ENCODE data around the gene OTUD1. TPM values are rescaled to one million over a fixed set of nuclear protein-coding genes. Genes with fewer than 3 reads are reported as not detected.

OTUD1 gene
- total RNA-seq, 2 experiments from 2014 or later = 6.6 to 7.0 TPM

GRCh38 chr10:23419655-23420329, 19.1 kb upstream of the OTUD1 start:
- TF ChIP-seq CTCF (IDR thresholded peaks at IDR 0.05) = no peak
- ATAC-seq (no peak), DNase-seq (no peak)
- intact Hi-C loops (cut with micrococcal nuclease) = no loop called here
- POLR2A ChIA-PET = no interaction called here
- Mint-ChIP-seq H3K27me3 (peaks cover 4% of the 10 kb centered on the region), H3K36me3 (ENCODE audit: low read depth) (no peaks in the 10 kb centered on the region), H3K4me3 (no peak overlapping the region), H3K4me1 (ENCODE audit: low read depth) (no peaks in the 10 kb centered on the region), H3K27ac (no peak overlapping the region), H3K9me3 (no peaks in the 10 kb centered on the region)
- CTCF ChIA-PET = no interaction called here

GRCh38 chr10:23421397-23421796, 17.5 kb upstream of the OTUD1 start:
- DNase-seq = no peak
- no peak for ATAC-seq
- intact Hi-C loops (cut with micrococcal nuclease) = no loop called here
- peaks cover 4% of the 10 kb centered on the region for H3K27me3 Mint-ChIP-seq
- no peaks in the 10 kb centered on the region for H3K4me1 Mint-ChIP-seq (ENCODE audit: low read depth)
- H3K4me3 Mint-ChIP-seq = no peak overlapping the region
- no peak for TF ChIP-seq CTCF (IDR thresholded peaks at IDR 0.05)
- no peaks in the 10 kb centered on the region for H3K36me3 Mint-ChIP-seq (ENCODE audit: low read depth)
- no peak overlapping the region for H3K27ac Mint-ChIP-seq
- no peaks in the 10 kb centered on the region for H3K9me3 Mint-ChIP-seq
- ChIA-PET POLR2A (no interaction called here), CTCF (no interaction called here)

- CTCF ChIA-PET = no interaction called here
- Mint-ChIP-seq H3K27me3 (peaks cover 4% of the 10 kb centered on the region), H3K9me3 (no peaks in the 10 kb centered on the region), H3K4me3 (no peak overlapping the region), H3K36me3 (ENCODE audit: low read depth) (no peaks in the 10 kb centered on the region), H3K4me1 (ENCODE audit: low read depth) (no peaks in the 10 kb centered on the region), H3K27ac (no peak overlapping the region)
- POLR2A ChIA-PET = interaction anchor here (0.7 kb wide), 1 partner anchor 274 kb away, joined by 3 read pairs; no protein-coding TSS in a partner anchor
- no peak for ATAC-seq
- intact Hi-C loops (cut with micrococcal nuclease) = no loop called here
- TF ChIP-seq CTCF (IDR thresholded peaks at IDR 0.05) = no peak
- no peak for DNase-seq
Observed at GRCh38 chr10:23422003-23422411, 16.9 kb upstream of the OTUD1 start.

GRCh38 chr10:23432166-23432565, 6.7 kb upstream of the OTUD1 start:
- ATAC-seq (no peak), DNase-seq (no peak)
- ChIA-PET POLR2A (no interaction called here), CTCF (no interaction called here)
- intact Hi-C loops (cut with micrococcal nuclease) = no loop called here
- no peaks in the 10 kb centered on the region for H3K9me3 Mint-ChIP-seq
- no peaks in the 10 kb centered on the region for H3K27me3 Mint-ChIP-seq
- TF ChIP-seq CTCF (IDR thresholded peaks at IDR 0.05) = no peak
- no peak overlapping the region for H3K4me3 Mint-ChIP-seq
- no peaks in the 10 kb centered on the region for H3K4me1 Mint-ChIP-seq (ENCODE audit: low read depth)
- H3K36me3 Mint-ChIP-seq (ENCODE audit: low read depth) = no peaks in the 10 kb centered on the region
- no peak overlapping the region for H3K27ac Mint-ChIP-seq

- POLR2A ChIA-PET = no interaction called here
- Mint-ChIP-seq H3K4me3 (no peak overlapping the region), H3K4me1 (ENCODE audit: low read depth) (no peaks in the 10 kb centered on the region), H3K9me3 (no peaks in the 10 kb centered on the region), H3K27ac (no peak overlapping the region), H3K27me3 (no peaks in the 10 kb centered on the region), H3K36me3 (ENCODE audit: low read depth) (no peaks in the 10 kb centered on the region)
- CTCF ChIA-PET = no interaction called here
- DNase-seq (no peak), ATAC-seq (no peak)
- TF ChIP-seq CTCF (IDR thresholded peaks at IDR 0.05) = no peak
- intact Hi-C loops (cut with micrococcal nuclease) = no loop called here
Observed at GRCh38 chr10:23432639-23433038, 6.2 kb upstream of the OTUD1 start.
